RWPE2 (cell line): ENCODE data around the gene NOL7.

Experiments
- ATAC-seq: fragments of 200-7000 bp; cut with Tn5 transposase; 3 replicates; pipeline ENCODE4 v1.9.1; 2021; ENCODE audit warnings: low read depth
- DNase-seq: peaks from one replicate; pipeline ENCODE4 v3.0.0-alpha.2; 2020; ENCODE audit warnings: low spot score
- H3K27ac ChIP-seq: fragments of 450-650 bp; 2 replicates; pipeline ENCODE4 v1.5.1; 2017; ENCODE audit warnings: mild to moderate bottlenecking; ENCODE audit not compliant: poor library complexity, severe bottlenecking
- H3K27me3 ChIP-seq: fragments of 250-450 bp; sonication (Bioruptor Pico); 2 replicates; pipeline ENCODE4 v1.5.1; 2021; ENCODE audit warnings: mild to moderate bottlenecking, moderate library complexity; ENCODE audit not compliant: insufficient read depth, poor library complexity, severe bottlenecking
- H3K36me3 ChIP-seq: fragments of 250-450 bp; sonication (Bioruptor Pico); 2 replicates; pipeline ENCODE4 v1.5.1; 2020; ENCODE audit warnings: low read depth, mild to moderate bottlenecking, moderate library complexity
- H3K4me1 ChIP-seq: fragments of 250-450 bp; sonication (Bioruptor Pico); 2 replicates; pipeline ENCODE4 v1.5.1; 2021; ENCODE audit warnings: mild to moderate bottlenecking, moderate library complexity; ENCODE audit not compliant: insufficient read depth, poor library complexity, severe bottlenecking
- H3K4me3 ChIP-seq: fragments of 250-450 bp; sonication (Bioruptor Pico); 2 replicates; pipeline ENCODE4 v1.5.1; 2021; ENCODE audit warnings: mild to moderate bottlenecking, moderate library complexity; ENCODE audit not compliant: severe bottlenecking
- H3K9me3 ChIP-seq: fragments of 250-450 bp; sonication (Bioruptor Pico); 2 replicates; pipeline ENCODE4 v1.5.1; 2021; ENCODE audit warnings: mild to moderate bottlenecking, moderate library complexity; ENCODE audit not compliant: severe bottlenecking
- CTCF ChIP-seq: fragments of 450-650 bp; IDR thresholded peaks from one replicate; pipeline ENCODE4 v1.5.1; 2017; ENCODE audit warnings: mild to moderate bottlenecking, moderate library complexity; ENCODE audit not compliant: poor library complexity, severe bottlenecking

The NOL7 gene

GRCh38 chr6:13667655-13668054 is 52.5 kb downstream of the NOL7 start:
- Histone ChIP-seq H3K27me3 (no peaks in the 10 kb centered on the region), H3K9me3 (no peaks in the 10 kb centered on the region), H3K4me1 (peaks cover 24% of the 10 kb centered on the region), H3K36me3 (no peaks in the 10 kb centered on the region), H3K27ac (no peak overlapping the region), H3K4me3 (no peak overlapping the region)
- no peak for TF ChIP-seq CTCF
- DNase-seq (no peak), ATAC-seq (no peak)

GRCh38 chr6:13668291-13668928 is 53.3 kb downstream of the NOL7 start:
- DNase-seq (no peak), ATAC-seq (no peak)
- Histone ChIP-seq H3K27me3 (no peaks in the 10 kb centered on the region), H3K36me3 (no peaks in the 10 kb centered on the region), H3K9me3 (no peaks in the 10 kb centered on the region), H3K27ac (no peak overlapping the region), H3K4me1 (peaks cover 24% of the 10 kb centered on the region), H3K4me3 (no peak overlapping the region)
- no peak for TF ChIP-seq CTCF

GRCh38 chr6:13669476-13669875 is 54.3 kb downstream of the NOL7 start:
- ATAC-seq, result no peak
- no peak for TF ChIP-seq CTCF
- H3K27ac ChIP-seq, result no peak overlapping the region

More at GRCh38 chr6:13669476-13669875, 54.3 kb downstream of the NOL7 start:
- H3K4me1 ChIP-seq, result peaks cover 24% of the 10 kb centered on the region
- no peak for DNase-seq
- H3K4me3 ChIP-seq, result no peak overlapping the region
- no peaks in the 10 kb centered on the region for H3K27me3 ChIP-seq
- no peaks in the 10 kb centered on the region for H3K9me3 ChIP-seq
- H3K36me3 ChIP-seq, result no peaks in the 10 kb centered on the region
